ENCODE results near the gene HAO1.

DNA sequence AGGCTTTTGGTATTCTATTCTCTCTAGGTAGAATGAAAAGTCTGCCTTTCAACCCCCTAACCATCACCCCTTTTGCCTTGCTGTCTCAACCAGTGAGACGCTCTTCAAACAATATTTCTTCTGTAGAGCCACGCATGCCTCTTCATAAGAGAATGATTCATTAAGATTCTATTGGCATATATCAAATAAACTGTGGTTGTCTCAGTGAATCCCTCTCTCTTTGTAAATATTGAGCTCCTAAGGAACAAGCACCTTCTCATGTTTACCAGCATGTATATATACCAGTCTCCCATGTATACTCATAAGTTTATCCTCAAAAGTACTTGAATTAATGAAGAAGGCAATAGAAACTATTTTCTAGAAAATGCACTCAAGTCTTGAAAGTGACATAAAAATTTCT is 90.6 kb downstream of the HAO1 start:
- TF ChIP-seq, protein P1, sequence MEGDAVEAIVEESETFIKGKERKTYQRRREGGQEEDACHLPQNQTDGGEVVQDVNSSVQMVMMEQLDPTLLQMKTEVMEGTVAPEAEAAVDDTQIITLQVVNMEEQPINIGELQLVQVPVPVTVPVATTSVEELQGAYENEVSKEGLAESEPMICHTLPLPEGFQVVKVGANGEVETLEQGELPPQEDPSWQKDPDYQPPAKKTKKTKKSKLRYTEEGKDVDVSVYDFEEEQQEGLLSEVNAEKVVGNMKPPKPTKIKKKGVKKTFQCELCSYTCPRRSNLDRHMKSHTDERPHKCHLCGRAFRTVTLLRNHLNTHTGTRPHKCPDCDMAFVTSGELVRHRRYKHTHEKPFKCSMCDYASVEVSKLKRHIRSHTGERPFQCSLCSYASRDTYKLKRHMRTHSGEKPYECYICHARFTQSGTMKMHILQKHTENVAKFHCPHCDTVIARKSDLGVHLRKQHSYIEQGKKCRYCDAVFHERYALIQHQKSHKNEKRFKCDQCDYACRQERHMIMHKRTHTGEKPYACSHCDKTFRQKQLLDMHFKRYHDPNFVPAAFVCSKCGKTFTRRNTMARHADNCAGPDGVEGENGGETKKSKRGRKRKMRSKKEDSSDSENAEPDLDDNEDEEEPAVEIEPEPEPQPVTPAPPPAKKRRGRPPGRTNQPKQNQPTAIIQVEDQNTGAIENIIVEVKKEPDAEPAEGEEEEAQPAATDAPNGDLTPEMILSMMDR (IDR thresholded peaks at IDR 0.05), result no peak
- no peak for TF ChIP-seq POLR2A (IDR thresholded peaks at IDR 0.05)
